ENCODE results near the gene IBA57. TPM values are rescaled to one million over a fixed set of nuclear protein-coding genes. Genes with fewer than 3 reads are reported as not detected.

Gene IBA57
- 3.9 and 4.6 TPM in 2 replicates for total RNA-seq

GRCh38 chr1:228165372-228166169 is at the start of gene IBA57:
TSS of gene IBA57 (plus strand) at chr1:228165804. CDS start at chr1:228165817, 13 bp downstream.

GRCh38 chr1:228139931-228140723 is 25.5 kb upstream of the IBA57 start, which contains the start of gene GUK1:
TSS of gene GUK1 (plus strand) at chr1:228140279. CDS start at chr1:228140303, 24 bp downstream.

GRCh38 chr1:228149406-228150119 is 16.0 kb upstream of the IBA57 start, which contains the start of gene GJC2:
TSS of gene GJC2 (plus strand) at chr1:228149930. CDS start at chr1:228157759, 7,829 bp downstream.

DNA sequence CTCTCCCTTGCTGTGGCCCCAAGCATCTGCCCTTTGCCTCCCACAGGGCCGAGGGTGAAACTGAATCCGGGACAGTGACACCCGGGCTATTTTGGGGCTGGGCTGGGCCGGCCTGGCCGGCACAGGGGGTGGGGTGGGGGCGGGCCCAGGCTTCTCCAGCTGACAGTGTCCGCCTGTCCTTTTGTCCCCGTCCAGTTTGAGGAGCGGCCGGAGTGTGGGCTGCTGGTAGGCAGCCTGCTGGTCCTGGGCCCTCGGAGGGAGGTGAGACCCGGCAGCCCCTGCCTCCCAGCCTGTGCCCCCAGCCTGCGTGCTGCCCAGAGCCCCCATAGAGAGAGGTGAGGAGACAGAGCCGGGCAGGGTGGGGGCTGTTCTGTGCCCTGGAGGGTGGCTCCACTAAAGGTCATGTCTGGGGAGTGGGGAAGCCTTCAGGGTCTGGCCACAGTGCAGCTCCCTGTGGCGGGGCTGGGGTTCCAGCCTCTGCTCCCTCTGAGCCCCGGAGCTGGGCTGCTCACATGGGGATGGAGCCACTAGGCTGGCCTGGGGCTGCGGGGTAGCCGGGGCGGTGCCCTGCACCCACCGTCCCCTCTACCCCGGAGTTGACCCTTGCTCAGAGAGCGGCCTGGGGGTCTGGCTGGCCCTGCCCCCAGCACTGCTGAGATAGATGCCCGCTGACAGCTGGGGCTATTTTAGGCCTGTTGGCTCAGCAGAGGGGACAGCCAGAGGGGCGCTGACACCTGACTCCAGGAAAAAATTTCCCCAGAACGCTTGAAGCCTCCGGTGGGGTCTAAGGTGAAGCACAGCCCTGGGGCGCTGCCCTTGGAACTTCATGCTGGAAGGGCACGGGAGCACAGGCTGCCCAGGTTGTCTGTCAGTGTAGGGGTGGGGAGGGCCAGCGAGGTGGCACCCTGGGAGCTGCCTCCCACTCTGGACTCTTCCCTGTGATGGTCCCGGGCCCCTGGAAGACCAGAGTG is 42.5 kb downstream of the IBA57 start, which contains the start of gene OBSCN:
TSS of gene OBSCN (plus strand) at position 194 of the 971 bp plus-strand sequence. CDS start 3,740 bp downstream, outside the sequence.

Other genes starting within 250 kb of the IBA57 start
- 1.3 and 2.1 TPM in 2 replicates for gene WNT9A, start 217.9 kb upstream of the IBA57 start, total RNA-seq
- not detected in 2 replicates for gene WNT3A, start 158.8 kb upstream of the IBA57 start, total RNA-seq
- gene ARF1, start 83.1 kb upstream of the IBA57 start, total RNA-seq, result 319 and 341 TPM in 2 replicates
- gene C1orf35, start 62.5 kb upstream of the IBA57 start, total RNA-seq, result 13.3 and 13.4 TPM in 2 replicates
- gene MRPL55, start 56.5 kb upstream of the IBA57 start, total RNA-seq, result 62.5 and 76.3 TPM in 2 replicates
- 422 and 450 TPM in 2 replicates for gene GUK1, start 25.5 kb upstream of the IBA57 start, total RNA-seq
- 0.61 and 0.97 TPM in 2 replicates for gene GJC2, start 15.9 kb upstream of the IBA57 start, total RNA-seq
- gene OBSCN, start 42.2 kb downstream of the IBA57 start, total RNA-seq, result 1.1 and 1.3 TPM in 2 replicates
- 17.5 and 18.4 TPM in 2 replicates for gene TRIM11, start 241.0 kb downstream of the IBA57 start, total RNA-seq